DMS 273 treated with DMSO at 0.1 percent for 48 hours (cell line): ENCODE results near the gene NBDY.

Source experiments
- DNase-seq: peaks from one replicate; lab custom pipeline; 2025; lab: John Stamatoyannopoulos, UW

The NBDY gene

DNA sequence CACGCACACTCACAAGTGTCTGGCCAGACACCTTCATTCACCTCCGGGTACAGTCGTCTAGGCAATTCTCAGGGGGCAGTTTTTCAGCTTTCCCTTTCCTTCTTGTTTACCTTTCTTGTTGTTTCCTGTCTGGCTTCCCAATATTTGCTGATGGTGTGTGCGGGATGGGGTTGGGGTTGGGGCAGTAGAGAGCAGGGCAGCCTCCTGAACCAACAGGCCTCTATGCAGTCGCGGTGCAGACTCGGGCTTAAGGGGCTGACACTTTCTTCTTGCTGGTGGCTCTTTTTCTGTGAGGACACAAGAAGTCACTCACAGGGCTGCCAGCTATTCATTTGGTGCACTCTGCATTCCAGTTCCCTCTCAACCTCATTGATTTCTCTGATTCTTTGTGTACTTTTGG, 56.4 kb downstream of the NBDY start:
- no peak for DNase-seq

DNA sequence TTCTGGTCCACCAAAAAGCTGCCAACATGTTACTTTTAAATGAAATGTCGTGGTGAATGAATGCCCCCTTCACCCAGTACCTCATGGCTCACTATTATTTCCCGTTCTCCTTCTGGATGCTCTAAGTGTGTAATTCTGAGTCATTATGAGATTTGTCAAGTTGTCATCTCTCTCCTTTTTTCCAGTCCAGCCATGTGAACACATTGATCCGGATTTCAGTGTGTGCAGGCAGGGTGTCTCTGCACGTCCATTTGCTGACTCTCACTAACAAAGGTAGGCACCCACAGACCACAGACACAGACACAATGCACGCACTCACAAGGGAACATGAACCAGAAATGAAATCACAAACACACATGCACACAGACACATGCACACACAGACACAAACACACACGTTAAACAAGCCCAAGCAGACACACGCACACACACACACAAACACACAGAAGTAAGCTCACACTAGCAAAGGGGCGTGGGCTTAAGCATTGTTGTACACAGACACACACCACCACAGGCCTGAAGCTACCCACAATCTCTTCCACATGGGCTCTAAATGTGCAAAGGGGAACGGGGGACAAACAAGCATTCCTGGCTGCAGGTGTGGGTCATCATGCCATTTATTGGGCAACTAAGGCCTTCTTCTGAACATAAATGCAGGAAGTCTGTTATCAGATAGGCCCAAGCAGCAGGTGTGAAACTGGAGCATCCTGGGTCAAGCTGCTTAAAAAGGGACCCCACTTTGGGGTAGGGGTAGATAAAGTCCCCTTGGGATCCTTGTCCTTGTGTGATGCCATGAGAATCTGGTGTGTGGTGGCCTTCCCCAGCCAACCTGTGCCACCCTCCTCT, 58.1 kb downstream of the NBDY start:
- no peak for DNase-seq

DNA sequence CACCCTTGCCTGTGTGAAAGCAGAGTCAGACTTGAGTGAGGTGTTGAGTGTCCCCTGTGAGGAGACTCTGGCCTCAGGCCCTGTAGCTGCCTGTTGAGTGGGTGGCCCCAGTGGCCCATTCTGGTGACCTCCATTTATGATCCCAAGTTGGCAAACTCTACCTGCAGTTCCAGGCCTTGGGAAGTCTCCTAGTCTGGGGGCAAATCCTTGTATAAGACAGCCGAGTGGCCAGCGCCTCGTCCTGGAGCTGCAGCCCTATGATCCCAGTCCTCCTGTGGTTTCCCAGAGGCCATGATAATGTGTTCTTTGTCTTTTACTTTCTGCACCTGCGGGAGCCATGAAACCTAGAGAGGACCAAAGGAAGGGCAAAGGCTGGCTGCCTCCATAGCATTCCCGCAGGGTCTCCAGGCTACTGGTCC, 58.7 kb downstream of the NBDY start:
- no peak for DNase-seq

DNA sequence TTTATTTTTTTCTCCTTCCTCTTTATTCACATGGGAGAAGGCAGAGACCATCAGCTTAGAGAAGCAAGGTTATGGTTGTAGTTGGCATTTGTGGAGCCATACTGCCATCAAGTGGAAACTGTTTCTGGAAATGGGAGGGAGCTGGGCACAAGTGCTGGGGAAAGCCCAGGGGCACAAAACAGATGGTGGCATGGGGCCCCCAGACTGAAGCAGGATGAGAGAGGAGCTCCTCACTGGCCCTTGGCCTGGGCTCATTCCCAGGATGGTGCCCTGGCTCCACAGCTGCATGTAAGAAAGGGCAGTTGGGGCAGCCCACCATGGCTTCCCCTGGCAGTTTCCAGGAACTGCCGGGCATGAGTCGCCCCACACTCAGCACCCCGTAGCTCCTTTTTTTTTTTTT, 59.2 kb downstream of the NBDY start:
- DNase-seq: no peak

DNA sequence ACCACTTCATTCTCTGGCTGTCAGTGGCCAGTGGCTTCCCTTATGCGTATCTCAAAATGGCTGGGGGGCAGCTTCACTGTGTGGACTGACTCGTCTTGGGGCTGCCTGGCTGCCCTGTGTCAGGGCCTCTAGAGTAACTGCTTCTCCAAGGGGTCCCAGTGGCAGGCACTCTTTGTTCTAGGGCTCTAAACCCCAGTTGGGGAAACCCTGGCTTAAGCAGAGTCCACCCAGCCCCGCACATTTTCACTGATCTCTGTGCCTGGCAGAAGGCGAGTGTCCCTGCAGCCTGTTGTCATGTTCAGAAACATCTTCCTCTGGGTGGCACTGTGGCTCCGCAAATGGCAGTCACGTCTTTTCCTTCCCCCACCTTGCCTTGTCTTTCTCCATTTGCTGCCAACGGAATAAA, 59.7 kb downstream of the NBDY start:
- no peak for DNase-seq

DNA sequence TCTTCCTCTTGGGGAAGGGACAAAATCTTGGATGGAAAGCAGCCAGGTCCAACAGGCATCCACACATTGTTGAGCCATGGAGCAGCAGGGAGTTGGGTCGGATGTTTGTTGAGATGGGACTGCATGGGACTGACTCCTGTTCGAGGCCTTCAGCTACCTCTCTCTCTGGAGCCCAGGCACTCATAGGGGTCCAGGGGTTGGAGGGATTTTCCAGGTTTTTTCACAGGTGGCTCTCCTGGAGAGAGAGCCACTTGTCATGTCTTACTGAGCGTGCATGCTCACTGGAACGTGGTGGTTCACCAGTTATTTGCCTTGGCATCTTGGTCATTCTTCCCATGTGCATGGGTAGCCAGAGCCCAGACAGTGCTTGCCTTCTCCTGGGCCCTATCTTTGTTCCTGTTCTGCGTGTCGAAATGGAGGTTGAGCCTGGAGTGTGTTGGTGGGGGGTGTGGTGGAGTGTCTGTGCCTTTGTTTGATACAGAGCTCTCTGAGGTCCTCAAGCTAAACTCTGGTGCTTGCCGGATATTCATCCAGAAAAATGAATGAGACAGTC, 60.6 kb downstream of the NBDY start:
- DNase-seq: no peak

DNA sequence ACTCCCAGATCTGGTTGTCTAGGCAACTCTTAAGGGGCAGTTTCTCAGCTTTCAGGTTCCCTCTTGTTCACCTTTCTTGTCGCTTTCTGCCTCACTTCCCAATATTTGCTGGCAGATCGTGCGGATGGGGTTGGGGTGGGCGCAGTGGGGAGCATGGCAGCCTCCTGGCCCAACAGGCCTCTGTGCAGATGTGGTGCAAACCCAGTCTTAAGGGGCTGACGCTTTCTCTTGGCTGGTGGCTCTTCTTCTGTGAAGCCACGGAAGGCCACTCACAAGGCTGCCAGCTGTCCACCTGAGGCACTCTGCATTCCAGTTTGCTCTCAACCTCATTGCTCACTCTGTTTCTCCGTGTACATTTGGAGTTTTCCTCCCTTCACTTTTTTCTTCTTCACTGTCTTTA, 61.7 kb downstream of the NBDY start:
- DNase-seq: no peak

DNA sequence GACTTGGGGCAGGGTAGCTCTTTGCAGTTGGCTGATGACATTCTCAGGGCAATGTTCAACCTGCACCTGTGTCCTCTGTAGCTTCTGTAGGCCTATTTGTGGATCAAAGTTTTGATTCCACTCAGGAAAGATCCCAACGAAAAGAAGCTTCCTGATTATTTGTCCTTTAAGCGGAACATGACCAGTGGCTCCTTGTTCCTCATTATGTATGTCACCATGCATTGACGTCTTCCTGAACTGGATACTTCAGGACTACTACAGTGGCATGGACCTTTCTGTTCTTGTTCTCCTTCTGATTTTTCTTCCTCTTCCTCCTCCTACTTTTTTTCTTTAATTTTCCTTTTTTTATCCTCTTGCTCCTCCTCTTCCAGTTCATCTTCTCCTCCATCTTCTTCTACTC, 62.4 kb downstream of the NBDY start:
- no peak for DNase-seq

DNA sequence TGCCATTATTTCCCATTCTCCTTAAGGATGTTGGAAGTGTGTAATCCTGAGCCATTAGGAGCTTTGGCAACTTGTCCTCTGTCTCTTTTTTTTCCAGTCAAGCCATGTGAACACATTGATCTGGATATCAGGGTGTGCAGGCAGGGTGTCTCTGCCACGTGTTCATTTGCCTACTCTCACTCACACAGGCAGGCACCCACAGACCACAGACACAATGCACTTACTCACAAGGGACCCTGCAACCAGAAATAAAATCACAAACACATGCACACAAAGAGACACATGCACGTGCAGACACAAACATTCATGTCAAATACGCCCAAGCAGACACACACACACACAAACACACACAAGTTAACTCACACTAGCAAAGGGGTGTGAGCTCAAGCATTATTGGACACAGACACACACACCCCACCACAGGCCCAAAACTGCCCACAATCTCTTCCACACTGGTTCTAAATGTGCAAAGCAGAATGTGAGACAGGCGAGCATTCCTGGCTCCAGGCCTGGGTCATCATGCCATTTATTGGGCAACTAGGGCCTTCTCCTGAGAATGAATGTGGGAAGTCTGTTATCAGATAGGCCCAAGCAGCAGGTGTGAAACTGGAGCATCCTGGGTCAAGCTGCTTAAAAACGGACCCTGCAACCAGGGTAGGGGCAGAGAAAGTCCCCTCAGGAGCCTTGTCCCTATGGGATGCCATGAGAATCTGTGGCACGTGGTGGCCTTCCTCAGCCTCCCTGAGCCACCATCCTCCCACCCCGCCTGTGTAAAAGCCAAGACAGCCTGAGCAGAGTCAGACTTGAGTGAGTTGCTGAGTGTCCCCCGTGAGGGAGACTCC, 63.4 kb downstream of the NBDY start:
- DNase-seq: no peak

DNA sequence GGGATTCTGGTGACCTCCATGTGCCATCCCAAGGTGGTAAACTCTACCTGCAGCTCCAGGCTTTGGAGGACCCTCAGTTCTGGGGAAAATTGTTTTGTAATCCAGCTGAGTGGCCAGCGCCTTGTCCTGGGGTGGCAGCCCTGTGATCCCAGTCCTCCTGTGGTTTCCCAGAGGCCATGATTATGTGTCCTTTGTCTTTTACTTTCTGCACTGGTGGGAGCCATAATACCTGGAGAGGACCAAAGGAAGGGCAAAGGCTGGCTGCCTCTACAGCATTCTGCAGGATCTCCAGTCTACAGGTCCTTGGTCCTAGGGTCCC, 64.0 kb downstream of the NBDY start:
- no peak for DNase-seq

DNA sequence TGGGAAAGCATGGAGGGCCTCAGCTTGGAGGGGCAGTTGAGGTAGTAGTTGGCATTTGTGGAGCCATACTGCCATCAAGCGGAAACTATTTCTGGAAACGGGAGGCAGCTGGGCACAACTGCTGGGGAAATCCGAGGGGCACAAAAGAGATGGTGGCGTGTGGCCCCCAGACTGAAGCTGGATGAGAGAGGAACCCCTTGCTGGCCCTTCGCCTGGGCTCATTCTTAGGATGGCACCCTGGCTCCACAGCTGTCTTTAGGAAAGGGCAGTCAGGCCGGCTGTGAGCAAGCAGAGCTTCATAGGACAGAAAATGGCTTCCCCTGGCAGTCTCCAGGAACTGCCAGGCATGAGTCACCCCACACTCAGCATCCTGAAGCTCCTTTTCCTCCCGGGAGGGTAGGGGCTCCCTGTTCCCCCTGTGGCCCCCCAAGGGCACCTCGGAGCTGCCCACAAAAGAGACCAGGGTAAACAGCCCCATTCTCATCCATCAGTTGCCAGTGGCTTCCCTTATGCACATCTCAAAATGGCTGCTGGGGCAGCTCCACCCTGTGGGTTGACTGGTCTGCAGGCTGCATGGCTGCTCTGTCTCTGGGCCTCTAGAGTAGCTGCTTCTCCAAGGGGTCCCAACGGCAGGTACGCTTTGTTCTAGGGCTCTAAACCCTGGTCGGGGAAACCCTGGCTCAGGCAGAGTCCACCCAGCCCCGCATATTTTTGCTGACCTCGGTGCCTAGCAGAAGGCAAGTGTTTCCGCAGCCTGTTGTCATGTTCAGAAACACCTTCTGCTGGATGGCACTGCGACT, 64.7 kb downstream of the NBDY start:
- DNase-seq: no peak

DNA sequence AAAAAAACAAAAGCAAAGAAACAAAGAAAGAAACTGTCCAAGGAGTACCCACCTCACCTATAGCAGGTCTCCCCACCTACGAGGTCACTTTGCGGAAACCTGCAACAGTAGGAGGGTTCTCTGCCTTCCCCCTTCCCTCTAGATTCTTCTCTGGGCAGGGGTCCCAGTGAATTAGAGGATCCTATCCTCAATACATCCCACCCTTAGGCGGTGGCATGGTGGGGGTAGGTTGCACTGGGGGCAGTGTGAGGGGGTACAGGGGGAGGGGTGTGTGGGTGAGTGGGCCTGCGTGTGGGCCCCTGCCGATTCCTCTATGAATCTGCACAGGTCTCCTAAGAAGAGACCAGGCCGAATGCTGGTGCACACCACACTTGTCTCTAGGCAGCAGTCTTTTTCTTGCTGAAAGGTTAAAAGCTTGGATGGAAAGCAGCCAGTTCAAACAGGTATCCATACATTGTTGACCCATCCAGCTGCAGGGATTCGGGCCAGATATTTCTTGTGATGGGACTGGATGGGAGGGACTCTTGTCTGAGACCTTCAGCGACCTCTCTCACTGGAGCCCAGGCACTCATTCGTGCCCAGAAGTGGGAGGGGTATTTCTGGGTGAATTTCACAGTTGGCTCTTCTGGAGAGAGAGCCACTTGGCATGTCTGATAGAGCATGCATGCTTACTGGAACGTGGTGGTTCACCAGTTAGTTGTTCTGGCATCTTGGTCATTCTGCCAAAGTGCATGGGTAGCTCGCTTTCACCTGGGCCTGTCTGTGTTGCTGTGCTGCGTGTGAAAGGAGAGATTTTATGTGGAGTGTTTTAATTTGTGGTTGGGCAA, 65.6 kb downstream of the NBDY start:
- no peak for DNase-seq

DNA sequence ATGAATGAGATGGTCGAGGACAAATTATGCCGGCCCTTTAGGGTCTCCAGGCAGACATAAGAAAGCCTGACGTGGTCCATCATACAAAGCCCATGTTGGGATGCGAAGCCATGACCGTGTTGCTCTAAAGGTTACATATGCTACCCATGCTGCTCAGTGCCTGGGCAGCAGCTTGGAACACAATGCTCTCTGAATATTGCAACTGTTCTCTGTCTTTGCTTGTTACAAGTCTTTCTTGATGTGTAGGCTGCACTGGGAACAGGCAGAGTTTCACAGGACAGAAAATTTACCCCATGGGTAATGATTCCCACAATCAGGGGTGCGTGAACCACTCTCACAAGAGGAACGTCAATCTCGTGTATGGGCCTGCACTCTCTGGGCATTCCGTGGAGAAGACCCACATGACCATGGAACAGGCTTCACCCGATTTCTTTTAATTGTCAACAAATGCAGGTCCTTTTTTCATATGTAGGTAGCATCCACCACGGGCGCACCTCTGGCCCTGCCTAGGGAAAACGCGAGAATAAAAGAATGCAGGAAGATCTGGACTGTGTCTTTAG, 66.3 kb downstream of the NBDY start:
- no peak for DNase-seq

DNA sequence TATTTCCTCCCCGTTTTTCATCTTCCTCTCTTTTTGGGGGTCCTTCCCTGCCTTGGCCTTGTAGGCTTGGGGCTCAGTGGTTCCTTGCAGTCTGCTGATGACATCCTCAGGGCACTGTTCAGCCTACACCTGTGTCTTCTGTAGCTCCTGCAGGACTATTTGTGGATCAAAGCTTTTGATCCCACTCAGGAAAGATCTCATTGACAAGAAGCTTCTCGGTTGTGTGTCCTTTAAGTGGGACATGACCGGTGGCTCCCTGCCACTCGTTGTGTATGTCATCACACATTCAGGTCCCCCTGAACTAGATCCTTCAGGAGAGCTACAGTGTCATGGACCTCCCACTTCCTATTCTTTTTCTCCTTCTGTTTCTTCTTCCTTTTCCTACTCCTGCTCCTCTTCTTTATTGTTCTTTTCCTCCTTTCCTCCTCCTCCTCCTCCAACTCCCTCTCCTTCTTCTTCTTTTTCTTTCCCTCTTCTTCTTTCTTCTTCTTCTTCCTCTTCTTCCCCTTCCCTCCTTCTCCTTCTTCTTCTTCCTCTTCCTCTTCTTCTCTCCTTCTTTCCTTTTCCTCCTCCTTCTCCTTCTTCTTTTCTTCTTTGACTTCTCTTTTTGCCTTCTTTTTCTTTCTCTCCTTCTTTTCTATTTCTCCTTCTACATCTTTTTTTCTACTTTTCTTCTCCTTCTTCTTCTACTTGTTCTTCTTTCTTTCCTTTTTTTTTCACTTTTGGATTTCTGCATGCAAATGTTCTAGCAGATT, 67.8 kb downstream of the NBDY start:
- no peak for DNase-seq

DNA sequence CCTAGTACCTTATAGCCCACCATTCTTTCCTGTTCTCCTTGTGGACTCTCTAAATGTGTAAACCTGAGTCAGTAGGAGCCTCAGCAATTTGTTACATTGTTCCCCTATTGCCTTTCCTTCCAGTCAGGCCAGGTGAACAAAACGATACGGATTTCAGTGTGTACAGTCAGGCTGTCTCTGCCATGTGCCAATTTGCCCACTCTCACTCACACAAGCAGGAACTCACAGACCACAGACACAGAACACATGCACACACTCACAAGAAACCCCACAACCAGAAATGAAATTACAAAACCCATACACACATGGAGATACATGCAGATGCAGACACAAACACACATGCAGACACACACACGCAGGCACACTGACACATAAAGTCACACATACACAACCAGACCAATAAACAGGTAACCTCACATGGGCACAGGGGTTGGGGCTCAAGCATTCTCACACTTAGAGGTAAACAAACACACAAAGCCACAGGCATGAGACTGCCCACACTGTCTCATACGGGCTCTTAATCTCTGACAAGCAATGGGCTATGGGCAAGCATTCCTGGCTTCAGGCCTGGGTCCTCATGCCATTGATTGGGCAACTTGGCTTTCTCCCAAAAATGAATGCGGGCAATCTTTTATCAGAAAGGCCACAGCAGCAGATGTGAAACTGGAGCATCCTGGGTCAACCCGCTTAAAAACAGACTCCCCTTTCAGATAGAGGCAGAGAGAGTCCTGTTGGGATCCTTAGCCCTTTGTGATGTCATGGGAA, 68.7 kb downstream of the NBDY start:
- DNase-seq: no peak

DNA sequence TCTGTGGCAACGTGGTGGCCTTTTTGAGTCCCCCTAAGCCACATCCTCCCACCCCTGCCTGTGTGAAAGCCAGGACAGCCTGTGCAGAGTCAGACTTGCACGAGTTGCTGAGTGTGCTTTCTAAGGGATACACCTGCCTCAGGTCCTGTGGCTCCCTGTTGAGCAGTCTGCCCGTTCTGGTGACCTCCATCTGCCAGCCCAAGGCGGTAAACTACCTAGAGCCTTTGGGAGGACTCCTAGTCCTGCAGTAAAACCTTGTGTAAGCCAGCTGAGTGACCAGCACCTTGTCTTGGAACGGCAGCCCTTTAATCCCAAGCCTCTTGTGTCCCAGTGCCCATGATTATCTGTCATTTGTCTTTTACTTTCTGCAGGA, 69.3 kb downstream of the NBDY start:
- no peak for DNase-seq

DNA sequence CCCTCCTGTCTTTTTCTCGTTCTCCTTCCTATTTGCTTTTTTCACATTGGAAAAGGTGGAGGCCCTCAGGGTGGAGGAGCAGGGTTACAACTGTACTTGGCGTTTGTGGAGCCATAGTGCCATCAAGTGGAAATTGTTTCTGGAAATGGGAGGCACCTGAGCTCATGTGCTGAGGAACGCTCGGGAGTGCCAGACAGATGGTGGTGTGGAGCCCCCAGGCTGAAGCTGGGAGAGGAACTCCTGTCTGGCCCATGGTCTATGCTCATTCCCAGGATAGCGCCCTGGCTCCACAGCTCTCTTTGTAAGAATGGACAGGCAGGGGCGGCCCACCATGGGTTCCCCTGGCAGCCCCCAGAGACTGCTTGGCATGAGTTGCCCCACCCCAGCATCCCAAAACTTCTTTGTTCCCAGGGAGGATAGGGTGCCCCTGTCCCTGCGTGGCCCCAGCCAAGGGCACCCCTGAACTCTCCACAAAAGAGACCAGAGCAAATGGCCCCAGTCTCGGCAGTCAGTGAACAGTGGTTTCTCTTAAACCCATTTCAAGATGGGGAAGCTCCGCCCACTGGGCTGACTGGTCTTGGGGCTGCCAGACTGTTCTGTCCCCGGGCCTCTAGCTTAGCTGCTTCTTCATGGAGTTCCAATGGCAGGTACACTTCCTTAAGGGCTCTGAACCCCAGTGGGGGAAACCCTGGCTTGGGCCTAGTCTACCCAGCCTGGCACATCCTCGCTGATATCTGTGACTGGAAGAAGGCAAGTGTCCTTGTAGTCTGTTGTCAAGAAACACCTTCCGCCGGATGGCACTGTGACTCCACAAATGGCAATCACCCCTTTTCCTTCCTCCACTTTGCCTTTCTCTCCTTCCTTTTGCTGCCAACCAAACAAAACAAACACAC, 70.1 kb downstream of the NBDY start:
- DNase-seq: no peak

DNA sequence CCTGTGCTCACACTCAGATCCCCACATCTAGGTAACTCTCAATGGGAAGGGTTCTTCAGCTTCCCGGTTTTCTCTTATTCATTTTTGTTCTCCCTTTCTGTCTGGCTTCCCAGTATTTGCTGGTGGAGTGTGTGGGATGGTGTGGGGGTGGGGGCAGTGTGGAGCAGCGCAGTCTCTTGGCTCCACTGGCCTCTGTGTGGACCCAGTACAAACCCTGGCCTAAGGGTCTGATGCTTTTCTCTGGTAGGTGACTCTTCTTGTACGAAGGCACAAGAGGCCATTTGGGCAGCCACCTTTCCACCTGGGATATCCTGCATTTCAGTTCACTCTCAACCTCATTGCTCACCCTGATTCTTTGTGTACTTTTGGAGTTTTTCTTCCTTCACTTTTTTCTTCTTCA, 71.3 kb downstream of the NBDY start:
- DNase-seq: no peak

DNA sequence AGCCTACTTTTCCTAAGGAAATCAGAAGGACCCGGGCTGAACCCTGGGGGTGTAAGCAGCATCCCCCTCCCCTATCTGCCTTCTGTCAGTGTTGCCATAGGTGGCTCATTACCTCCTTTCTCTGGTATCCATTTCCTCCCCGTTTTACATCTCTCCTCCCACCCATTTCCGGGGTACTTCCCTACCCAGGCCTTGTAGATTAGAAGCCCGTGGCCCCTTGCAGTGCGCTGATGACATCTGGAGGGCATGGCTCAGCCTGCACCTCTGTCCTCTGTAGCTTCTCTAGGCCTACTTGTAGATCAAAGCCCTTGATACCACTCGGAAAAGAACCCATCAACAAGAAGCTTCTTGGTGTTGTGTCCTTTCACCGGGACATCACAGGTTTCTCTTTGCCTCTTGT, 71.8 kb downstream of the NBDY start:
- DNase-seq: no peak
